Coronary artery (tissue), 2 donors: ENCODE measurements around the gene SLC32A1.

Source experiments
- DNase-seq: peaks from one replicate; pipeline ENCODE4 v3.0.0-alpha.2; 2017; ENCODE audit warnings: low spot score
- H3K27ac ChIP-seq, 2 donors: fragments of 200-600 bp; sonication (generic); one replicate each; pipeline ENCODE4 v1.5.1; 2016 to 2019
- H3K4me3 ChIP-seq: fragments of 200-600 bp; sonication (generic); 2 replicates; pipeline ENCODE4 v1.5.1; 2016; ENCODE audit warnings: mild to moderate bottlenecking, moderate library complexity
- TF ChIP-seq, protein P1 (sequence below): fragments of 200-600 bp; sonication (generic); IDR thresholded peaks from one replicate; pipeline ENCODE4 v1.5.1; 2019; ENCODE audit warnings: antibody characterized with exemption

The SLC32A1 gene, protein sequence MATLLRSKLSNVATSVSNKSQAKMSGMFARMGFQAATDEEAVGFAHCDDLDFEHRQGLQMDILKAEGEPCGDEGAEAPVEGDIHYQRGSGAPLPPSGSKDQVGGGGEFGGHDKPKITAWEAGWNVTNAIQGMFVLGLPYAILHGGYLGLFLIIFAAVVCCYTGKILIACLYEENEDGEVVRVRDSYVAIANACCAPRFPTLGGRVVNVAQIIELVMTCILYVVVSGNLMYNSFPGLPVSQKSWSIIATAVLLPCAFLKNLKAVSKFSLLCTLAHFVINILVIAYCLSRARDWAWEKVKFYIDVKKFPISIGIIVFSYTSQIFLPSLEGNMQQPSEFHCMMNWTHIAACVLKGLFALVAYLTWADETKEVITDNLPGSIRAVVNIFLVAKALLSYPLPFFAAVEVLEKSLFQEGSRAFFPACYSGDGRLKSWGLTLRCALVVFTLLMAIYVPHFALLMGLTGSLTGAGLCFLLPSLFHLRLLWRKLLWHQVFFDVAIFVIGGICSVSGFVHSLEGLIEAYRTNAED

DNA sequence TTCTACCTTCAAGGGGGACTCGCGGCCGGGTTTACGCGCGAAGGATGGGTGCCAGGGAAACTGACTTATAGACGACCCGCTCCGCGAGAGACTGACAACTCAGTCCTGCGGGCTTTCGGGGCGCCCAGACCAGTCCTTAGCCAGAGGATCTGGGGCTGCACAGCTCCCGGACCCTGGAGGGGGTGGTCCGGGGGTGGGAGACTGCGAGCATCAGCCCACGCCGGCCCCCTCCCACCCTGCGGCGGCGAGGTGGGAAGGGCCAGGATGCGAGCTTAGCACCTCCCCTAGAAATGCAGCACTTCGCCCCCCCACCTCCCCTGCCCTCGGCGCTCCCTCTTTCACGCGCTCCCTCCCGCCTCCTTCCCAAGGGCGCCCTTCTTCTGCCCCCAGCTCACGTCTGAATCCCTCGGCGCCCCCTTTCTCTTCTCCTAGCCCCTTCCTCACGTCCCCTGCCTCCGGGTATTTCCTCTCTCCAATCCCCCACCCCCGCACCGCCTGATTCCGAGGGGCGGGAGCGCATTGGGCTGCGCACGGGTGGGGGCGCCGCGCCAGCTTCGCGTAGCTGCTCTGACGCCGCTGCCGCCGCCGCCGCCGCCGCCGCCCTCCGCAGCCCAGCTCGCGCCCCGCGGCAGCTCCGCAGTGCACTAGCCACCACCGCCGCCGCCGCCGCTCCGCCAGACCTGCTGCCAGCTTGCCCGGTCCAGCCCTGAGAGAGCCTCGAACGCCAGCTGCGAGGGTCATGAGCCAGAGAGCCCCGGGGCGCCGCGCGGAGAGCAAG, at the start of gene SLC32A1:
TSS of gene SLC32A1 (plus strand) at position 639 of the 778 bp plus-strand sequence. CDS start 239 bp downstream, outside the sequence.
- TF ChIP-seq, protein P1, sequence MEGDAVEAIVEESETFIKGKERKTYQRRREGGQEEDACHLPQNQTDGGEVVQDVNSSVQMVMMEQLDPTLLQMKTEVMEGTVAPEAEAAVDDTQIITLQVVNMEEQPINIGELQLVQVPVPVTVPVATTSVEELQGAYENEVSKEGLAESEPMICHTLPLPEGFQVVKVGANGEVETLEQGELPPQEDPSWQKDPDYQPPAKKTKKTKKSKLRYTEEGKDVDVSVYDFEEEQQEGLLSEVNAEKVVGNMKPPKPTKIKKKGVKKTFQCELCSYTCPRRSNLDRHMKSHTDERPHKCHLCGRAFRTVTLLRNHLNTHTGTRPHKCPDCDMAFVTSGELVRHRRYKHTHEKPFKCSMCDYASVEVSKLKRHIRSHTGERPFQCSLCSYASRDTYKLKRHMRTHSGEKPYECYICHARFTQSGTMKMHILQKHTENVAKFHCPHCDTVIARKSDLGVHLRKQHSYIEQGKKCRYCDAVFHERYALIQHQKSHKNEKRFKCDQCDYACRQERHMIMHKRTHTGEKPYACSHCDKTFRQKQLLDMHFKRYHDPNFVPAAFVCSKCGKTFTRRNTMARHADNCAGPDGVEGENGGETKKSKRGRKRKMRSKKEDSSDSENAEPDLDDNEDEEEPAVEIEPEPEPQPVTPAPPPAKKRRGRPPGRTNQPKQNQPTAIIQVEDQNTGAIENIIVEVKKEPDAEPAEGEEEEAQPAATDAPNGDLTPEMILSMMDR: no peak
- no peak within 1 kb of the TSS for H3K27ac ChIP-seq
- peak within 1 kb of the TSS; percentile 50 for H3K4me3 ChIP-seq
- DNase-seq: no peak

DNA sequence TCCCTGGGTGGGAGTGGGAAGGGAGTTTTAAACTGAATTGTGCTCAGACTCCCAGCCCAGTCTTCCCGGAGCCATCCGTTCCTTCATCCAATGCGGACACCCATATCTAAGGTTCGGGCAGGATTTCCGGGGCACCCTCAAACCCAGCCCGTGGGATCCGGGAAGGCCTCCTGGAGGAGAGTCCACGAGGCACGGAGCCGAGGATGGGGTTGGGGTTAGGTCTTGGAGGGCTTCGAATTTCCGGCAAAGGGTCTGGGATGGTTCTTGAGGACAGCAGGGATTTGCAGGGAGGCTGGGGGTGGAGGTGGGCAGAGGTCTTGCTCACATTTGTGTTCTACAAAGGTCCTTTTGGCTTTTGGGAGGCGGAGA, 49.5 kb upstream of the SLC32A1 start:
- DNase-seq: no peak
- H3K4me3 ChIP-seq: peak overlapping the region; percentile 68
- H3K27ac ChIP-seq: no peak overlapping the region
- TF ChIP-seq, protein P1: no peak

DNA sequence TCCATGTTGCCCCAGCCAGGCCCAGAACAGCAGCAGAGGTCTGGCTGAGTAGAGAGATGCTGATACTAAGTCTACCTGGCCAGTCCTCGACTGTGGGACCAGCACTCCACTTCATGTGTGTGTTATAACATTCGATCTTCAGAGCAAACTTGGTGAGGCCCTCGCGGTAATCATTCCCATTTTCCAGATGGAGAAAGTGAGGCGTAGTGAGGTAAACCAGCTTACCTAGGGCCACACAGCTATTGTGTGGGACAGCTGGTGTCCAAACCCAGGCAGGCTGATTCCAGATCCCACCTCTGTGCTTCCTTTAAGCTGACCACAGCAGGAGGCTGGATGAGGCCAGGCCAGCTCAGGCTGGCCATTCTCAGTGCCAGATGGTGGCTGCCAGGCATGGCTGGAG, 47.7 kb upstream of the SLC32A1 start:
- H3K27ac ChIP-seq: no peak overlapping the region
- TF ChIP-seq, protein P1: no peak
- H3K4me3 ChIP-seq: no peak overlapping the region
- DNase-seq: no peak

DNA sequence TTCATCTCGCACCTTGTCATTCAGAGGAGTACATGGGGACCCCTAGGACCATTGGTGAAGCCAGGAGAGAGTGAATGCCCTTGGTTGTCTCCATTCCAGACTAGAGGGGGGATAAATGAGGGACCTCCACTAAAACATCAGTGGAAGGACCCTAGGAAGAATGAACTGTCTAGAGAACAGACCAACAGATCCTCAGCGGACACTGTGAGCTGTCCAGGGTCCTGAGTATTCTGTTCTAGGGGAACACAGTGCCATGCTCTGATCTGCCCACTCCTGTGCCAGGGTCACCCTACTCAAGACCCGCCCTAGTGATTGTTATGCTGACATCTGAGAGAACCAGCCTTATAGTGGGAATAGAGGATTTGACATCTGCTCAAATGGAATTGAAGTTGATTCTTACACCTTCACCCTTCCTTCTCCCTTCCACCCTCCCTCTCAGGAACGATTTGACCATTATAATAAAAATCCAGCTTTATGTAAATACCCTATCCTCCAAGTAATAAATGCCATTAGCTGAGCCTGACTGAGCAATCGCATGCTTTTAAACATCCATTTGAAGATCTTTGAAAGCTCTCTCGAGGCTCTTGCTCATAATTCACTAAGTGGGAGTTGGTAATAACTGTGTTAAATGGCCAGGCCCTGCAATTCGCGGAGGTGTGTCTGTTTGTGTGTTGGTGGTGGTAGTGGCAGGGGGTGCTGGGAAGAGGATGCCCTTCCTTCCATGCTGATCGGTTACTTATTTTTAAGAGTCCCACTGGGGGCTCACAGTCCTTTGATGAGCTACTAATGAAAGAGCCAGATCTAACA, 43.6 kb upstream of the SLC32A1 start:
- TF ChIP-seq, protein P1: no peak
- DNase-seq: no peak
- H3K27ac ChIP-seq: no peak overlapping the region
- H3K4me3 ChIP-seq: no peak overlapping the region

DNA sequence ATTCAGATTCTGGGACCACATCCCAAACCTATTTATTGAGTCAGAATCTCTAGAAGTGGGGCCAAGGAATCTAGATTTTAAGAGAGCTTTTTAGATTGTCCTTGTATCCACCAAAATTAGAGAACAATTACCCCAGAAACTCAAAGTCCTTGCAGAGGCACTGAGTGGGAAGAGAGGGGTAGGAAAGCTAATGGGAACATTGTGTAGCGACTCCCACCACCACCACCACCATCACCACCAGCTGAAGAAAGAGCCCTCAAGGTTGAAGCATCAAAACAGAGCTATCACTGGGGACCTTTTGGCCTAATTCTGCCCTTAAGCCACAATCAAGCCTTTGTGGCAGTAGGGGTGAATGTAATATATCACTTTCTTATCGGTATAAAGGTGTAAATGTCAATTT, 39.0 kb upstream of the SLC32A1 start:
- Histone ChIP-seq H3K27ac (no peak overlapping the region), H3K4me3 (no peak overlapping the region)
- TF ChIP-seq, protein P1: no peak
- no peak for DNase-seq

DNA sequence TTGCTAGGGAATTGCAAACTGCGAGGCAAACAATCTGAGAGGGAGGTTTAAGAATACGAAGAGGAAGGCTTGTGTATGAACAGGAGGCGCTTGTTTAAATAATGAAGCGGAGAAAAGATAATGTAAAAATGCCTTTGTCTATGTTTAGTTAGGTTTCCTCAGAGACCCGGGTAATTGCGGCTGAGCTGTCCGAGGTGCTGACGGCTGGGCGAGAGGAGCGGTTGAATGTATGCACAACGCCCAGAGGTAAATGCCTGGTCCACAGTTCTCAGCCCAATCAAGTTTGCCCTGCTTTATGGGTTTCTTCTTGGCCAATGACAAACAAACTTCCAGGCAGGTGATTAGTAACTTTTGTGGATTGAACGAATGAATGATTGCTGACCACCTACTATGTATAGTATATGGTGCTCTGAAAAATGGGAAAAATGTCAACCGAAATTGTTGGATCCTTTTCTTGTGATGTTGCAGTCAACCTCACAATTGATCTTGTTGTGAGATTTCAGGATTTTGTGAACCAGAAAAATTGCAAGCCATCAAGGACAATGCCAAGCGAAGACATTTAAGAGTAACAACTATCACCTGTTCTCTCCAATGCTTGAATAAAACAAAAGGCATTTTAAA, 38.3 kb upstream of the SLC32A1 start:
- TF ChIP-seq, protein P1: no peak
- H3K4me3 ChIP-seq: no peak overlapping the region
- no peak overlapping the region for H3K27ac ChIP-seq
- no peak for DNase-seq
